Stimulated activated CD4-positive, alpha-beta T cell treated with anti-CD3 and anti-CD28 coated beads, Interleukin-4, amount 100 ng/mL, for 24 hours (primary cell): ENCODE results near the gene RPAP3.

Experiments used
- DNase-seq: peaks from one replicate; pipeline ENCODE4 v3.0.0-alpha.2; 2020

RPAP3 gene

GRCh38 chr12:47742253-47742825 lies 36.5 kb upstream of the RPAP3 start:
- peak; percentile 82 for DNase-seq

- DNase-seq, result peak; percentile 59
Measured at GRCh38 chr12:47741340-47741703, 35.5 kb upstream of the RPAP3 start.

GRCh38 chr12:47740606-47741339 lies 34.9 kb upstream of the RPAP3 start:
- no peak for DNase-seq

GRCh38 chr12:47739979-47740378 lies 34.1 kb upstream of the RPAP3 start:
- no peak for DNase-seq

- no peak for DNase-seq
Measured at GRCh38 chr12:47739297-47739696, 33.5 kb upstream of the RPAP3 start.

GRCh38 chr12:47737936-47738594 lies 32.2 kb upstream of the RPAP3 start:
- no peak for DNase-seq

- no peak for DNase-seq
Measured at GRCh38 chr12:47736877-47737676, 31.2 kb upstream of the RPAP3 start.

- no peak for DNase-seq
Measured at GRCh38 chr12:47736216-47736615, 30.4 kb upstream of the RPAP3 start.

GRCh38 chr12:47735649-47736048 lies 29.8 kb upstream of the RPAP3 start:
- DNase-seq, result no peak

- DNase-seq, result no peak
Measured at GRCh38 chr12:47734725-47735480, 29.1 kb upstream of the RPAP3 start.

- no peak for DNase-seq
Measured at GRCh38 chr12:47733142-47733541, 27.3 kb upstream of the RPAP3 start.

- no peak for DNase-seq
Measured at GRCh38 chr12:47732504-47732903, 26.7 kb upstream of the RPAP3 start.

GRCh38 chr12:47731723-47732122 lies 25.9 kb upstream of the RPAP3 start:
- DNase-seq, result no peak

- no peak for DNase-seq
Measured at GRCh38 chr12:47730341-47730744, 24.5 kb upstream of the RPAP3 start.

- no peak for DNase-seq
Measured at GRCh38 chr12:47729233-47729632, 23.4 kb upstream of the RPAP3 start.

GRCh38 chr12:47725893-47726292 lies 20.1 kb upstream of the RPAP3 start:
- DNase-seq, result no peak

- DNase-seq, result no peak
Measured at GRCh38 chr12:47725091-47725772, 19.4 kb upstream of the RPAP3 start, which contains the start of gene ENDOU. TSS of gene ENDOU (minus strand) at chr12:47725490. CDS start at chr12:47725413, 77 bp downstream.

GRCh38 chr12:47722941-47723631 lies 17.3 kb upstream of the RPAP3 start:
- DNase-seq, result no peak

- DNase-seq, result no peak
Measured at GRCh38 chr12:47722136-47722834, 16.5 kb upstream of the RPAP3 start.

- no peak for DNase-seq
Measured at GRCh38 chr12:47721431-47721973, 15.7 kb upstream of the RPAP3 start.
